ENCODE data around the gene L3MBTL4.

The L3MBTL4 gene

DNA sequence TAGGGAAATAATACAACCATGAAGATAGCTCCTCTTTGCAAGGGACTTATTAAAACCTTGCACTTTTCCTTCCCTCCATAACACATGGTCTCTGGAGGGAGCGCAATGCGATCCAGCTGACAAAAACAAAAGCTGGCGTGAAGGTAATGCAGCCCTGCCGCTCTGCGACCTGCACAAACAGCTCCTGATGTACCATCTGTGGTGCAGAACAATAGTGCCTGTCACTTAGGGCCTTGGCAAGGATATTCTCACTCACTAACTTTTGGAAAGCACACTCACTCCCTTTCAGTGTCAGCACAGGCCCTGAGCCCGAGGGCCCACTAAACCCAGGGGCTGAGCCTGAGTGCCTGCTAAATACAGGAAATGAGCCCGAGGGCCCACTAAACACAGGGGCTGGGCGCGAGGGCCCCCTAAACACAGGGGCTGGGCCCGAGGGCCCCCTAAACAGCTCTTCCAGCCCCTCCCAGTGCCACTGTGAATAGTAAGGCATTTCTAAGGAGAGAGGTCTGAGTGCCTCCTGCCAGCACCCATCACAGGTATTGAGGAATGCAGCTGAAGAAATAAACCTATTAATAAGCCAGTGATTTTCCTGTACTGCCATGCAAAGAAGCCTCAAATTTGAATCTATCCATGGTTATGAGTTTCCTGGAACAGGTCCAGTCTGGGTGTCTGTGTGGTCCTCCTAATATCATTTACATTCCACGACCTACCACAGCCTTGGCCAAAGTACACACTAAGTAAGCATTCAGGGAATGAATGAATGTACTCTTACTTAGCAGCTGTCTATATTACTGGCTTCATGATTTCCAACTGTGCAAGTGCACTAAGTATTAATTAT, 9.3 kb downstream of the L3MBTL4 start:
- Histone ChIP-seq H3K9me3 (ENCODE audit: severe bottlenecking) (no peaks in the 10 kb centered on the region), H3K27ac (no peak overlapping the region), H3K4me3 (ENCODE audit: low read depth, low read length) (no peak overlapping the region), H3K27me3 (ENCODE audit: insufficient read depth, low read depth, severe bottlenecking) (peaks cover 14% of the 10 kb centered on the region), H3K36me3 (no peaks in the 10 kb centered on the region)
- DNase-seq: no peak
- TF ChIP-seq CTCF (IDR thresholded peaks at IDR 0.05; ENCODE audit: low read depth, low read length): no peak

DNA sequence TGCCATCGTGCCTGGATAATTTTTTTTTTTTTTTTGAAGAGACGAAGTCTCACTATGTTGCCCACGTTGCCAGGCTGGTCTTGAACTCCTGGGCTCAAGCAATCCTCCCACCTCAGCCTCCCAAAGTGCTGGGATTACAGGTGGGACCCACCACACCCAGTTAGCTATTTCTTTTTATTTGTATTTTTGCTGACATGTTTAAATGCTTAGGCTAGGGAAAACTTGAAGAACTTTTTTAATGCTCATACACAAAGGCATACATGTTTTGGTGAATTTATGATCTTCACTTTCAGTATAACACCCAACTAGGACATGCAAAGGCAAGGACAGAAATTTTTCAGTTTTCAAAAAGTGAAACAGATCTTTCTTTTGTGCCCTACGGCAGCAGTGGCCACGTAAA, 9.9 kb downstream of the L3MBTL4 start:
- no peak for TF ChIP-seq CTCF (IDR thresholded peaks at IDR 0.05; ENCODE audit: low read depth, low read length)
- no peak overlapping the region for H3K27ac ChIP-seq
- peaks cover 18% of the 10 kb centered on the region for H3K27me3 ChIP-seq (ENCODE audit: insufficient read depth, low read depth, severe bottlenecking)
- no peaks in the 10 kb centered on the region for H3K9me3 ChIP-seq (ENCODE audit: severe bottlenecking)
- no peak overlapping the region for H3K4me3 ChIP-seq (ENCODE audit: low read depth, low read length)
- no peak for DNase-seq
- H3K36me3 ChIP-seq: no peaks in the 10 kb centered on the region

DNA sequence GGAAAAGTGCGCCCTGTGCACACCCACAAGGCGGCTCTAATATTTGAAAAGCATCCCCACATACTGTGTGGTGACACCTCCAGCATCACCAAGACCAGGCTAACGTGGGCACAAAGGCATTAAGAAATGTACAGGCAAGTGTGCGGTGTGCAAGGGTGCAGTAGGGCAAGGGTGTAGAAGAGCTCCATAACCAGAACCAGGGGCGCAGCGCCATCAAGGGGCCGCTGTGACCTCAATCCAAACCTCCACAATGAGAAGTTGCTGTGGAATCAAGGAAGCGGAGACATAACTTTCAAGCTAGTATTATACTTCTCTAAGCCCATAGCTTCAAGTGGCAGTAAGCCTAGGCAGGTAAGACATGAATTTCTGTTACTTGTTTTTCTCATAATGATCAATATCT, 13.0 kb downstream of the L3MBTL4 start:
- no peak overlapping the region for H3K4me3 ChIP-seq (ENCODE audit: low read depth, low read length)
- DNase-seq: no peak
- H3K36me3 ChIP-seq: no peaks in the 10 kb centered on the region
- peak; percentile 61 for TF ChIP-seq CTCF (IDR thresholded peaks at IDR 0.05; ENCODE audit: low read depth, low read length)
- H3K9me3 ChIP-seq (ENCODE audit: severe bottlenecking): no peaks in the 10 kb centered on the region
- H3K27me3 ChIP-seq (ENCODE audit: insufficient read depth, low read depth, severe bottlenecking): peaks cover 24% of the 10 kb centered on the region
- no peak overlapping the region for H3K27ac ChIP-seq

DNA sequence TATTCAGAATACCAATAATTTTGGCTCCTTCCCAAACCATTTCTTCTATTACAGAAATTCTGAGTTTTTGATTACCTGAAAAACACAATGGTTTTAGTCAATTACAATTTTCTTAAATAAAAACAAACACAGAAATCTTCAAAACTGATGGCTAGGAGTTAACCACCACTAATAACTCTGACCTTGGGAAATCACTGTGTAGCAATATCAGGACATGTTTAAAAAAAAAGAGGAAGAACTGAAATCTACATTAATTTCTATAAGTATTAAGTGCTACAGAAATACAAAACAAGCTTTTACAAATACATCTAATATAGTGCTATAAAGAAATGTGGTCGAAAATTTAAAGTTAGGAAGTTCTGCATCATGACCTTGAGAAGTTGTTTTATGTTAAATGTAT, 14.9 kb downstream of the L3MBTL4 start:
- H3K27ac ChIP-seq: no peak overlapping the region
- H3K36me3 ChIP-seq: no peaks in the 10 kb centered on the region
- DNase-seq: no peak
- peaks cover 21% of the 10 kb centered on the region for H3K27me3 ChIP-seq (ENCODE audit: insufficient read depth, low read depth, severe bottlenecking)
- no peak overlapping the region for H3K4me3 ChIP-seq (ENCODE audit: low read depth, low read length)
- TF ChIP-seq CTCF (IDR thresholded peaks at IDR 0.05; ENCODE audit: low read depth, low read length): no peak
- no peaks in the 10 kb centered on the region for H3K9me3 ChIP-seq (ENCODE audit: severe bottlenecking)

GRCh38 chr18:6397931-6398566, 16.7 kb downstream of the L3MBTL4 start:
- Histone ChIP-seq H3K27me3 (ENCODE audit: insufficient read depth, low read depth, severe bottlenecking) (peaks cover 21% of the 10 kb centered on the region), H3K36me3 (no peaks in the 10 kb centered on the region), H3K9me3 (ENCODE audit: severe bottlenecking) (no peaks in the 10 kb centered on the region), H3K4me3 (ENCODE audit: low read depth, low read length) (no peak overlapping the region), H3K27ac (no peak overlapping the region)
- DNase-seq: no peak
- no peak for TF ChIP-seq CTCF (IDR thresholded peaks at IDR 0.05; ENCODE audit: low read depth, low read length)

Data from WERI-Rb-1 (cell line).